Thyroid gland (tissue), 4 donors: ENCODE measurements around the gene FYB2.

ENCODE experiments used
- CTCF ChIP-seq, 6 experiments: fragments of 200-600 bp in 3 of 6; fragments of 450-650 bp in 3 of 6; sonication (generic) in 3 of 6; IDR thresholded peaks; one replicate each; pipeline ENCODE4 v1.5.1; 2016 to 2019; ENCODE audit warnings: antibody characterized with exemption in 6 of 6, mild to moderate bottlenecking in 2 of 6, inconsistent platforms in 1 of 6, moderate library complexity in 1 of 6
- POLR2A ChIP-seq, 2 donors: fragments of 450-650 bp; IDR thresholded peaks; one replicate each; pipeline ENCODE4 v1.6.1; 2017; ENCODE audit warnings: antibody characterized with exemption in 2 of 2, mild to moderate bottlenecking in 2 of 2, moderate library complexity in 1 of 2

- TF ChIP-seq CTCF (IDR thresholded peaks at IDR 0.05), result peak in 4 of 6 experiments; percentile 38 to 68 (median 56)
- TF ChIP-seq POLR2A (IDR thresholded peaks at IDR 0.05), result no peak
Measured at GRCh38 chr1:56803561-56804156, 15.5 kb downstream of the FYB2 start.
